Stimulated activated naive CD4-positive, alpha-beta T cell treated with Interleukin-2 at 50 U/mL for 16 hours (primary cell): ENCODE data around the gene STMN3.
"Not testable (repeated sequence)": the region's sequence is repeated elsewhere in the genome, so short reads cannot be mapped to it uniquely, and the experiment has no call there.

Experiments used
- DNase-seq: peaks from one replicate; lab custom pipeline; 2025; lab: John Stamatoyannopoulos, UW

Gene STMN3

DNA sequence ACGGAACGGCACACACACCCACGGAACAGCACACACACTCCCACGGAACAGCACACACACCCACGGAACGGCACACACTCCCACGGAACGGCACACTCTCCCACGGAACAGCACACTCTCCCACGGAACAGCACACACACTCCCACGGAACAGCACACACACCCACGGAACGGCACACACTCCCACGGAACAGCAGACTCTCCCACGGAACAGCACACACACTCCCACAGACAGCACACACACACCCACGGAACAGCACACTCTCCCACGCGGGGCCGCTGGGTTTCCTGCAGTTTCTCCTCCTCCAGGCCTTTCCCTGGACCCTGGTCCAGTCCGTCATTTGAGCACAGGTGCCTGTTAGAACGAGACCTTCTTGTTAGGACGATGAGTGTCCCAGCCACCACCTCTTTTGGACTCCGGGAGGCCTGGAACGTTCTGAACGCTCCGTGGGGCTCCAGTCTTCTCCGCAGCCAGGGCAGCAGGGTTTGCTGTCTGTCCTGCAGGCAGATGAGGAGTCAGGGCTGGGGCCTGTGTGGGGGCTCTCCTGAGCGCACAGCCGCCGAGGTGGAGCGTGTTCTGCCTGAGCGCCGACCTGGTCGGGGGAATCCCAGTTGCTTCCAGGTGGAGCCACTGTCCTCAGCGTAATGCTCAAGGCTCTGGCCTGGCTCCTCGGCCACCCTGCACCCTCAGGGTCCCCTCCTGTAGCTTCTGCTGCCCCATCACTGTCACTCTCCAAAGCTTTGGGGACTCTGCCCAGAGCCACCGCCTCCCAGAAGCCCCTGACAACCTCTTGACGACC, 25.6 kb upstream of the STMN3 start:
- no peak for DNase-seq

DNA sequence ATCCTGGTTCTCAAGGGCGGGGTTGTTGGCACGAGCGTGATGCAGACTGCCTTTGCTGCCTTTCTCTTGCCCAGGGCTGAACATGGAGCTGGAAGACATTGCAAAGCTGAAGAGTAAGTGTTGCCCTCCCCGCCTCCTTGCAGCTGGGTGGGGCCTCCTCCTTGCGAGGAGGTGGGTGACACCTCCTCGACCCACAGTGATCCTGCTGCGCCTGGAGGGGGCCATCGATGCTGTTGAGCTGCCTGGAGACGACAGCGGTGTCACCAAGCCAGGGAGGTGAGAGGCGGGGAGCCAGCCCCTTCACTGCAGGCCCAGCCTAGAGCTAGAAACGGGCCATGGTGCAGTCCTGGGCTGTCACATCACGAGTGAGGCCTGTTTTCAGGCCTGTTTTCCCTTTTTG, 24.8 kb upstream of the STMN3 start:
- DNase-seq, result no peak

- DNase-seq, result no peak
These were observed 22.6 kb upstream of the STMN3 start for GRCh38 chr20:63675681-63676368.

- DNase-seq, result no peak
These were observed 20.7 kb upstream of the STMN3 start for GRCh38 chr20:63673951-63674350.

GRCh38 chr20:63672666-63673065, 19.4 kb upstream of the STMN3 start:
- DNase-seq, result no peak

- DNase-seq, result not testable (repeated sequence)
These were observed 18.5 kb upstream of the STMN3 start for GRCh38 chr20:63671695-63672094.

DNA sequence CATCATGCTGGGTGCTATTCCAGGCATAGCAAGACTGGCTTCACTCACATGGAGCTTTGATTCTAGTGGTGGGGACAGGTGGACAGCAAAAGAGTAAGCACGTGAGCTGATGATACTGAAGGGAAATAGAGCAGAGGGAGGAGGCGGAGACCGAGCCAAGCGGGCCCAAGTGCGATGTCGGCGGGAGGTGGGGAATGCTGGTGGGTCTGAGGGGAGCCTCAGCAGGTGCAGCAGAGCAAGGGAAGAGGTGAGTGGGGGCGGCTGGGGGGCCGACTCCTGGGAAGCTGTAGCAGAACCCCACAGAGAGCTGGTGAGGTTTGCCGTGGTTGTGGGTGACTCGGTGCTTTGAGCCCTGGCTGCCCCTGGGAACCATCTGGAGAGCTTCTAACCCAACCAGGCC, 15.1 kb upstream of the STMN3 start:
- DNase-seq, result no peak

DNA sequence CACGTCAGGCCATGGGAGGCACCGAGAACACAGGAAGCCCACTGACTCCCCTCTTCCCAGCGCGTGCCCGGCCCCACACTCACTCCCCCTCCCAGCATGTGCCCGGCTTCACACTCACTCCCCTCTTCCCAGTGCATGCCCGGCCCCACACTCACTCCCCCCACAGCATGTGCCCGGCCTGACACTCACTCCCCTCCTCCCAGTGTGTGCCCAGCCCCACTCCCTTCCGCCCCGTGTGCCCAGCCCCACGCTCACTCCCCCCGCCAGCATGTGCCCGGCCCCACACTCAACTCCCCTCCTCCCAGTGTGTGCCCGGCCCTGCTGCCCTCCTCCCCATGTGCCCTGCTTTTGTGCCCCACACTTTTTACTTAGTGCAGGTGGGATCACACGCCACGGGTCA, 14.6 kb upstream of the STMN3 start:
- DNase-seq, result no peak

DNA sequence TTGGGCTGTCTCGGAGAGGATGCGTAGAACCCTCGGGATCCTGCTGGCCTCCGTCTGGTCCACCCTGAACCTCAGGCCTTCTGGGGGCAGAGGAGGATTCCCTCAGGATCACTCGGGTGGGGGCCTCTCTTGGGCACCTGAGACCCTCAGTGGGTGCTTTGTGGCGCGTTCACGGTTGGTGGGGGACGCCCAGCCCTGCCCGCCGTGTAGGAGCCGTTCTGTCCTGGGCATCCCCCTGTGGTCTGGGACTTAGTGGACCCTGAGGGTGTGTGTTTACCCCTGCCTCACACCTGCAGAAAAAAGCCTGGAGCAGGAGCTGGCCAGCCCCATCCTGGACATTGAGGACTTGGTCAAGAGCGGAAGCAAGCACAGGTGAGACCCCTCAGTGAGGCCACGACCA, 12.5 kb upstream of the STMN3 start:
- no peak for DNase-seq

DNA sequence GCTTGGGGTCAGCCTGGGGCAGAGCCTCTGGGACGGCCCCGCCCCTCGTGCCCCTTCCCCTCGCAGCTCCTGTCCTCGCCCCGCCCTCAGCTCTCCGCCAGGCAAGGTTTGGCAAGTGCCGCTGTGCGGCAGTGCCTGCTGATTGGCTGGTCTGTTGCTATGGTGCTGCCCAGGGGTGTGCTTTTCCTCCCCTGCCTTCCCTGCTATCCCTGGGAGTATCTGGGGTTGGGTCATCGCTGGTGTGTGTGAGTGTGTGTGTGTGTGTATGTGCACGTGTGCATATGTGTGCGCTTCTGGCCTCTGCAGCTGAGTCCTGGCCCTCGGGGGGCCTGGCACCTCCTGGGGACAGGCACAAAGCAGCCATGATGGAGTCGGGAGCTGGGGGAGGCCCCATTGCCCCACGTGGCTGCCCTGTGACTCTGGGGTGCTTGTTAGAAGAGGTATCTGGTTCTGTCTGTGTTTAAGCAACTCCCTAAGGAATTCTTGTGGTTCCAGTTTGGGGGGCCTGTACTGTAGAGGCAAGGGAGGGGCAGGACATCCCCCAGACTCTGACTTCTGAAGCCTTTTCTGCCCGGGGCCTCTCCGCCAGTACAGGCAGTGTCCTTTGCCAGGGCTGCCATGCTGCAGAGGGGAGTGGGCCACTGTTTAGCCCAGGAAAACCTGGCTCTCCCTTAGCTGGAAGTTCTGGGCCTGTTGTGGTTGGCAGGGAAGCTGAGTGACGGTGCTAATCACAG, 11.8 kb upstream of the STMN3 start:
- DNase-seq, result no peak

GRCh38 chr20:63664143-63664851, 11.1 kb upstream of the STMN3 start:
- DNase-seq, result no peak

- DNase-seq, result no peak
These were observed 10.3 kb upstream of the STMN3 start for GRCh38 chr20:63663332-63664066.

DNA sequence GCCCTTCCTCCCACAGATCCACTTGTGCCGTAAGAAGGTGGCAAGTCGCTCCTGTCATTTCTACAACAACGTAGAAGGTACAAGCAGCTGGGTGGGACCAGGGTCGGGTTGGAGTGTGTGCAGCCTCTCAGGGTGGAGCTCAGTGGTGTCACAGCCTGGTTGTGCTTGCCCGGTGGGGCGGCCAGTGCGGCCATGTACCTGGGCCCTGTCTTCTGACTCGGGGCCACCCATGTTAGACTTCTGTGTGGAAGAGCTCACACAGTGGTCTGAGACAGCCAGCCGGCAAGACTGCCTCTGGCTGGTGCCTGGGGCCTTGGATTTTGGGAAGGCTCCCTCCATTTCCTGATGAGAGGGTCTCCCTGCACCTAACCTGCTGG, 9.6 kb upstream of the STMN3 start:
- no peak for DNase-seq

GRCh38 chr20:63661959-63662812, 9.0 kb upstream of the STMN3 start:
- no peak for DNase-seq

DNA sequence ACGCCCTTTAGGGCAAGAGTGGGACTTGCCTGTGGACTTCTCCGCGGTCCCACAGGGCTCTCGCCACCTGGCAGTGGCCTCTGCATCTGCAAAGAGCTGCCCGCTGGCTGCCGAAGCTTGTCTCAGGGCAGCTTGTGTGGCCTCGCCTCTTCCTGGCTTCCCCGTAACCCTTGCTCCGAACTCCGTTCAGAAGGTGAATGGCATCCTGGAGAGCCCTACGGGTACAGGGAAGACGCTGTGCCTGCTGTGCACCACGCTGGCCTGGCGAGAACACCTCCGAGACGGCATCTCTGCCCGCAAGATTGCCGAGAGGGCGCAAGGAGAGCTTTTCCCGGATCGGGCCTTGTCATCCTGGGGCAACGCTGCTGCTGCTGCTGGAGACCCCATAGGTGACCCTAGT, 7.9 kb upstream of the STMN3 start:
- DNase-seq, result no peak

DNA sequence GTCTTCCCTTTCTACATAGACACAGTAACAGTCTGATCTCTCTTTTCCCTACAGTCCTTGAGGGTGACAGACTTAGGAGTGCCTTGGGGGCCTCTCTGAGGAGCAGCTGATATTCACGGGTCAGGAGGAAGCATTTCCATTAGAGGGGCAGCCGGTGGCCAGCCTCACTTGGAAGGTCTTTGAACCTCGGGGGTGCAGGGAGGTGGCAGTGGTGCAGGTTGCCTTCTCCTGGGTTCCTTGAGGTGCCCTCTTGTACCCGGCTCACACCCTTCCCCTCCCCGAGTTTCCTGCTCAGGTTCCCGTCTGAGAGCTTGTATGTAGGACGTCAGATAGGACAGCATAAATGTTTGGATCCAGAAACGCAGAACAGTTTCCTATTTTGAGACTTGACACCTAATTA, 7.4 kb upstream of the STMN3 start:
- DNase-seq, result no peak

DNA sequence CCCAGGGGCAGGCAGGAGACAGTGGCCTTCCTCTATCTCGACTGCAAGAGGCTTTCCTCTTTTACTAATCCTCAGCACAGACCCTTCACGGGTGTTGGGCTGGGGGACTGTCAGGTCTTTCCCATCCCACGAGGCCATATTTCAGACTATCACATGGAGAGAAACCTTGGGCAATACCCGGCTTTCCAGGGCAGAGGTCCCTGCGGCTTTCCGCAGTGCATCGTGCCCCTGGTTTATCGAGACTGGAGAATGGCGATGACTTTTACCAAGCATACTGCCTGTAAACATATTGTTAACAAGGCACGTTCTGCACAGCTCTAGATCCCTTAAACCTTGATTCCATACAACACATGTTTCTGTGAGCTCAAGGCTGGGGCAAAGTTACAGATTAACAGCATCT, 7.0 kb upstream of the STMN3 start:
- DNase-seq, result not testable (repeated sequence)

DNA sequence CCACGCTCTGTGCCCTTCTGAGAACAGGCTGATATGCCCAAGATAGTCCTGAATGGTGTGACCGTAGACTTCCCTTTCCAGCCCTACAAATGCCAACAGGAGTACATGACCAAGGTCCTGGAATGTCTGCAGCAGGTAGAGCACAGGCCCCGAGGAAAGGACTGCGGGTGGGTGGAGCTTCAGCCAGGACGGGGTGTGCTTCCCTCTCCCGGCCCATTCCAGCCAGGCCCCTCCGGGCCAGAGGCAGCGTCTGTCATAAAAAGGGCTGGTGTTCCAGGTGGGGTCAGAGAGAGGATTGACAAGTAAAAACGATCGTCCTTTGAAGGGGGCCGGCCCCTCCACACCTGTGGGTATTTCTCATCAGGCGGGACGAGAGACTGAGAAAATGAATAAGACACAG, 6.1 kb upstream of the STMN3 start:
- no peak for DNase-seq

DNA sequence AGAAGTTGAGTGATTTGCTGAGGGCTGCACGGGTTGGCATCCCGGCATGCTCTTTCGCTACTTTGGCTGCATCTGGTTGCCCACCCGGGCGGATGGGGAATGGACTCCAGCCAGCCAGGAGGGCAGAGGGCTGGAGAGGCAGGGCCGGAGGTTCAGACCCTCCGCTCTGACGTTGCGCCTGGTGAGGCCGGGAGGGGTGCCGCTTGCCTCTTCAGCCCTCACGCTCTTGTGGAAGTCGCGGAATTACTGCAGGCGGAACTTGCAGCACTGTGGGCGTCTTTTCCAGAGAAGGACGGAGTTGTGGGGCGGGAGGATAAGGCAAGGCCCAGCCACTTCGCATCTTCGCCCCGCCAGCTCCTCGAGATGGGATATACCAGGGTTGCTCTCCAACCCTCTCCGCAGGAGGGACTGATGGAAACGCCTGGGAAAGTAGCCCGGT, 5.5 kb upstream of the STMN3 start:
- DNase-seq, result no peak

GRCh38 chr20:63657937-63658748, 4.9 kb upstream of the STMN3 start, which contains the start of gene RTEL1:
Gene RTEL1 (plus strand): TSS chr20:63658312. CDS start chr20:63659403, 1,091 bp downstream.
- peak; percentile 88 for DNase-seq
